Superior temporal gyrus (tissue), 1 donor: Measurements from ENCODE around the gene PHF12.
"Not testable (repeated sequence)": the region's sequence is repeated elsewhere in the genome, so short reads cannot be mapped to it uniquely, and the experiment has no call there.

Experiments
- DNase-seq: peaks from one replicate; pipeline ENCODE4 v3.0.0-alpha.2; 2016; ENCODE audit errors: extremely low spot score

Gene PHF12

DNA sequence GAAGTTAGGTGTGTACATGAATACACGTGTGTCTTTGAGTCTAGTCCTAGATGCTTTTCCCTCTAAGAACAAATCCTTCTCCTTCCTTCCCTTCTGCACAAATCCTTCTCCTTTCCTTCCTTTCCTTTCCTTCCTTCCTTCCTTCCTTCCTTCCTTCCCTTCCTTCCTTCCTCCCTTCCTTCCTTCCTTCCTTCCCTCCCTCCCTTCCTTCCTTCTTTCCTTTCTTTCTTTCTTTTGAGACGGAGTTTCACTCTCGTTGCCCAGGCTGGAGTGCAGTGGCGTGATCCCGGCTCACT, 47.8 kb downstream of the PHF12 start:
- DNase-seq = not testable (repeated sequence)

DNA sequence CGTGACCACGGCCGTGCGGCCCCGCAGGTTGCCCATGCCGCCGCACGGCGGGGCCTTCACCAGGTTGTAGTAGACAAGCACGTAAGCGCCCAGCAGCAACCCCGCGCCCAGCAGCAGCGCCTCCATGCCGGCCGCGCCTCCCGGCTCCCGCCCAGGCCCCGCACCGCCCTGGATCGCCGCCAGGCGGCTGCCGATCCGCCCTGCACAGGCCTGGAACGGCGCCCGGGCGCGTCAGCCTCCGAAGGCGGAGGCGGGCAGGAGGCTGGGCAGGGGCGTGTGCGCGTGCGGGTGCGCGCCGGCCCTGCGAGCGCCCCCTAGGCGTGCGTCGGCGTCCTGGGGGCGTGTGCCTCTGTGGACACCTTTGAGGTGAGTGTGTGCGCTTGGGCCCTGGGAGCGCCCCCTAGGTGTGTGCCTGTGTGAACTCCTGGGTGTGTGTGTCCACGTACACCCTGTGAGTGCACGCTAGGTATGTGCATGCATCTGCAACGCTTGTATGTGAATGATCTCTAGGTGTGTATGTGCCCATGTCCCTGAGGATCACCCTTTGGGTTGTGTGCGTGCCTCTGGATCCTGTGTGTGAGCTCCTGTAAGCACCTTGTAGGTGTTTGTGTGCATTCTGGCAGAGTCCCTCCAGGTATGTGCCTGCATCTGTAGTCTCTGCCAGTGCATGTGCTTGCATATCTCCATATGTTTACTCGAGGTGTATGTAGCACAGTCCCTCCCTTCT, 48.3 kb downstream of the PHF12 start, which contains the start of gene DHRS13:
TSS of gene DHRS13 (minus strand) at position 261 of the 727 bp plus-strand sequence. CDS start at position 126, 135 bp downstream.
- peak; percentile 82 for DNase-seq

DNA sequence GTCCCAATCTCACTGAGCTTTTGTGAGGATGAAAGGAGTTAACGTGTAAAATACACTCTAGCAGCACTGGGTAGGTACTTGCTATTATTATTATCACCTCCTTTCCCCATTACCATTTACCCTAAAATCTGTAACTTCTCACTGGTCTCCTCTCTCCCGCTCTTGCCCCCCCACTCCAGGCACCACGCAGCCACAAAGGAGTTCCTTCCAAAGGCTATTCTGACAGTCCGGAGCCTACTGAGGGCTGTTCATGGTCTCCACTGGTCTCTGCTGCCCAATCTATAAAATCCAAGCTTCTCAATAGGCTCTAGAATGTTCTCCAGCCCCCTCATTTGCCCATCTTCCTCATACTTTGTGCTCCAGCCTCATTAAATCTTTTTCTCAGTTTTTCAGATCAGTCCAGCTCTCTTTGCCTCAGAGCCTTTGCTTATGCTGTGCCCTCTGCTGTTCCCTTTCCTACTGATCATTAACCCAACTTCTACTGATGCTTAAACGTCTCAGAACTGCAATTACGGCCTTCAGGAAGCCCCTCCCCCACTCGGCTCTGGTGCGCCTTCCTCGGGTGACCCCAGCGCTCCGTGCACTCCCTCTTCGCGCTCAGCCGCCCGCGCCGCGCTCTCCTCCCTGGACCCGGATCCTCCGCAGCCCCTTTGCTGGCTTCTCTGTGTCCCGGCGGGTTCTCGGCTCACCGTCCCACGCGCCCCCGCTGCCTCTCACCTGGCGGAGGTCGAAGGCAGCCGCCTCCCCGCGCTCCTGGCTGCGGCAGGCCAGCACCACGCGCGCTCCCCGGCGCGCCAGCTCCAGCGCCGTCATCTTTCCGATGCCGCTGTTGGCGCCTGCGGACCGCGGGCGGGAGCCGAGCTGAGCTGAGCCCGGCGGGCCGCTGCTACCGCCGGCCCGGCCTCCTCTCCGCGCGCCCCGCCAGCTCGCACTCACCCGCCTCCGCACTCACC, 49.2 kb downstream of the PHF12 start:
- DNase-seq = no peak

DNA sequence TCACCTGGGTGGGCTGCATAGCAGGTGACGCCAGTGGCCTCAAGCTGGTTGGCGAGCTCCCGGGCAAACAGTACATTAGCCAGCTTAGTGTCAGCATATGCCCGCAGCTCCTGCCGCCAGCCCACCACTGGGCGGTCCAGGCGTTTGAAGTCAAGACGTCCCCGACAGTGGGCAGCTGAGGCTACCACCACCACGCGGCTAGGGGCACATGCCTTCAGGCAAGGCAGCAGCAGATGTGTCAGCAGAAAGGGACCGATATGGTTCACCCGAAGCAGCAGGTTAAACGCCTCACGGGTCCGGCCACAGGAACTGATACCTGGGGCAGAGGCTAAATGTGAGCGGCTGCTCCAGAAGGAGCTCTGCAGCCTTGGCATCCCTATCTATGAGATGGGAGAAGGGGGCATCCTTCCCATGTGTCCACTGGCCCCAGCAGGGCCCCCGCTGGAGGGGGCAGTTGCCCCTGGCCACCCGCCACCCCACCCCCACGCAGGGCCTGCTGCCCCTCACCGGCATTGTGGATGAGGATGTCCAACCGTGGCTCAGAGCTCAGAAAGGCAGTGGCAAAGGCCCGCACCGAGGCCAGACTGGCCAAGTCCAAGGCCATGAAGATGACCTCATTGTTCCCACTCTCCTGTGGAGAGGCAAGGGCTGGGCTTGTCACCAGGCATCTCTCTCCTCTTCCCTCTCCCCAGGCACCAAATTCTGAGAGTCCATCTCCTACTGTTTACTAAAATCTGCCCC, 50.2 kb downstream of the PHF12 start:
- DNase-seq = no peak

DNA sequence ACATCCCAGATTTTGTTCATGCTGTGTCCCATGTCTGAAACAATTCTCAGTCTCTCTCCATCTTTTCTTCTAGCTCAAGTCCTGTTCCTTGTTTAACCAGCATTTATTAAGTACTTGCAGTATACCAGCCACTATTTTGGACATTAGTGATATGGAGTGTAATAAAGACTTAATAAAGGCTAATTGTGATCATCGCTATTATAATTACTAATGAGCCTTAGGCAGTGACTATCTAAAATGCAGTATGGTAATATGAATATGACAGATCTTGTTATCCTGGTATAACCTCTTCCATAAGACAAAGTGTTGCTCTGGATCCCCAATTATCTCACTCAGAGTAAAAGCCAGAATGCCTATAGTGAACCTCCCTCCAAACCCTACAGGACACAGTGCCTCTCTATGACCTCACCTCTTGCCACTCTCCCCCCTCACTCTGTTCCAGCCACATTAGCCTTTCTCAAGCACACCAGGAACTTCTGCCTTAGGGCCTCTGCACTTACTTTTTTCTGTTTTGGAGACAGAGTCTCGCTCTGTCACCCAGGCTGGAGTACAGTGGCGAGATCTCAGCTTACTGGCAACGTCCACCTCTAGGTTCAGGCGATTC, 52.0 kb downstream of the PHF12 start:
- no peak for DNase-seq

DNA sequence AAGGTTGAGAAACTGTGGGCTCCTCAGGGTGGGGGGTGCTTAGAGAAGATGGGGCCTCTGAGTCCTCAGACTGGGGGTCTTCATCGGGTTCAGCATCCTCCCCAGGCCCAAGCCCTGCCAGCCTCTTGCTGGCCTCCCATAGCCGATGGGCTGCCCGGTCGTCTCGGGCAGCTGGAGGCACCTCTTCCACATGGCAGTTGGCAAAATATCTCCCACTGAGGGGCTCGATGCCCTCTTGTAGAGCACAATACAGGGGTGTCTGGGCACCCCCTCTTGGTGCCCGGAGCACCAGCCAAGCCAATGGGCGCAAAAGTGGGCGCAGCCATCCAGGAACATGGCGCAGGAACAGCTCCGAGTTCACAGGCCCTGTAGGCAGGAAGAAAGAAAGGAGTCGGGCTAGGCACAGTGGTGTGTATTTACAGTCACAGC, 52.8 kb downstream of the PHF12 start:
- no peak for DNase-seq

DNA sequence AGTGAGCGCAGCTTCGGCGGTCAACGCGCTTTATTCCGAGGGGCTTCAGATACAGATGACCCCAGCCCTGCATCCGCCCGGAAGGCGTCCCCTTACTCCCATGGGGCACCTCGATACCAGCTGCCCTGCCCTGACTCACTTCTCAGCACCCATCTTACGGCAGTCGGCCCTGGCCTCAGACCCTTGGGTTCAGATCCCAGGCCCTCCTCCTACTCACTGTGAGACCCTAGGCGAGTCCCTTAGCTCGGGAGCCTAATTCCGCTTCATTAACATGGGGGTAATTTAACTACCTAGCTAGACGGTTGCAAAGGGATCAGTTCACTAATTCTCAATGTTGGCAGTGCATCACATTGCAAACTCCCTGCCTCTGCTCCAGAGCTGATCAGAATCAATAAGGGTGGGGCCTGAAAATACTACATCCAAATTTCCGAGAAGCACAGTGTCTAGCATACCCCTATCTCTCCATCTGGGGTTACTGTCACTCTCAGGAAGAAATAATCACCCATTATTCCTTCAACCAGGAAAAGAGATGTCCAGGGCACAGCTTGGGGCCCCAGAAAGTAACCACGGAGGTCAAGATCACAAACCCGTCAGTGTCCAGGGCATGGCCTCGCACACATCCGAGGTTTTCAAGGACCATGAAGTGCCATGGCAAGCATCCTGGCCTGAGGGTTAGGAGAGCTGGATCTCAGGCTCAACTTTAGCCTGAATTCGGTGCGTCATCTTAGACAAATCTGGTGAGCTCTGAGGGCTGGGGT, 53.4 kb downstream of the PHF12 start:
- peak; percentile 46 for DNase-seq

DNA sequence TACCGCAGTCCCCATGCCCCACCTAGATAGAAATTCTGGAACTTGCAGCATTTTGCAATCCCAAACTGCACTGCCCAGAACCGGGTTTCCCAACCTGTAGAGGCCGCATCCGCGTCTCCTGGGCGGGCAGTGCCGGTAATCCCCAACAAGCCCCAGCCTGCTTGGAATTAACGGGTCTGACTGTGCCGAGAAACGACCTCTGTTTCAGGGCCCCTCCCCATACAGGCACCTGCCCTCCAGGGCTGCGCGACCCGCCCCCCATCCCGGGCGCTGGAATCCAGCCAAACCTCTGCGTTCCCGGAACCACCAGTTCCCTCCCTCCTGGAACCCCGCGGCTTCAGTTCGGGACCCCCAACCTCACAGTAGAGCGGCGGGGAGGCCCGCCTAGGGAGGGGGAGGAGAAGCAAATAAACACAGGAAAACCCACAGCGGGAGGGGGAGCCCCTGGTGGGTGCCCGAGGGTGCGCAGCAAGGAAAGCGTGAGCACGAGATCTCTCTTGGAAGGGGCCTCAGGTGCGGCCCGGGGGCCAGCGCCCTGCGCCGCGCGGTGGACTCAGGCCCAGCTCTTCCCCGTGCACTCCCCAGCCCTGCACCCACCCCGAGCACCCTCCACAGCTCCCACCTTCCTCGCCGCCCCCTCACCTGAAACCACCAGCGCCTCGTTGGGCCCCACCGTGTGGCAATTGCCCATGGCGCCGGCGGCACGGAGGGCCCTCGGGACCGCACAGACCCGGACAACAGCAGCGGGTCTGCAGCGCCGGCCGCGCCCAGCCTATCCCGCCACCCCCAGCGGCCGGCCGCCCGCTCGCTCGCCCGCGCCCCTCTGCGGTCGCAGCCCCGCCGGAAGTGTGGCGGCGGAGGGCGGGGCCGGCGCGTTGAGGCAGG, 54.2 kb downstream of the PHF12 start, which contains the start of gene FLOT2:
TSS of gene FLOT2 (minus strand) at position 850 of the 885 bp plus-strand sequence. CDS start at position 691, 159 bp downstream.
- DNase-seq = peak; percentile 44

DNA sequence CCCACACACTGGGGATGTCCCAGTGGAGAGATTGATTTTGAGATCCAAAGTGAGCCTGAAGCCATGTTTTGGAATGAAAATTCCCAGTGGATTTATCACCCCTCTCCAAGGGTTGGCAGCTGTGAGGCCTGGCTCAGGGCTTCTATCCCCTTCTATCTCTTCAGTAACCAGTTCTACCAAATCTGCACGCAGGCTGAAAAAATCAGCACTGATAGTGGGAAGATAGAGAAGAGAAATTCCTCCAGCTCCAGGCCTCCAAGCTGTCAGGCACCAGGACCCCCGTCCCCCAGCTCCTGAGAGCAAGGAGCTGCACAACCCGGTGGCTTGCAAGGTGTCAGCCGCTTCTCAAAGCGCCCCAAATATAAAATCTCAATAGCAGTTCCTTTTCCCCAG, 54.8 kb downstream of the PHF12 start:
- DNase-seq = peak; percentile 32

DNA sequence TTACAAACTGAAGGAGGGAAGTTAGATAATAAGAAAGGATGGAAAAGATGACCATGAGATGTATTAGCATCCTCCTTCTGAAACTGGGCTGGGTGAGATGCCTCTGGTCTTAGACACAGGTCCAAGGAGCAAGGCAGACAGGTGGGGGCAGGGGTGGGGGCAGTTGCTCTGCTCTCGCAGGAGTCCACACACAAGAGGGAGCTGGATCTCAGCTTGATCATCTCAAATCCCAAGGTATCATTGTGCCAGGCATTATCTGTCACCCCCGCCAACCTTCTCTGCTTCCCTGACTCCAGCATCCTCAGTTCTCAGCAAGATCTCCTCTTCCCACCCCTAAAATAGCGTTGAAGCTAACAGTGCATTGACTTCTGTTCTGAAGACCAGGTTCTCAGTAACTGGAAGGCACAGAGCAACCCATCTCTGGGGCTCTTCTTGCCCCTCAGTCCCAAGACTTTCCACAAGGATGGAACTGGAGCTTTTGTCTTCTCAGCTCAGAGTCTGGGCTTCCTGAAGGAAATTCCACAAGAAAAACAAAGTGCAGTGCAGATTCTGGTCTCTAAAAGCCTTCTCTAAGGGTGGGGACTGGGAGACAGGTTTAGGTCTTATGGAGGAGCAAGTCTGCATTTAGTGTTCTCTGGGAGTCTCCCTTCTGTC, 55.4 kb downstream of the PHF12 start:
- no peak for DNase-seq

DNA sequence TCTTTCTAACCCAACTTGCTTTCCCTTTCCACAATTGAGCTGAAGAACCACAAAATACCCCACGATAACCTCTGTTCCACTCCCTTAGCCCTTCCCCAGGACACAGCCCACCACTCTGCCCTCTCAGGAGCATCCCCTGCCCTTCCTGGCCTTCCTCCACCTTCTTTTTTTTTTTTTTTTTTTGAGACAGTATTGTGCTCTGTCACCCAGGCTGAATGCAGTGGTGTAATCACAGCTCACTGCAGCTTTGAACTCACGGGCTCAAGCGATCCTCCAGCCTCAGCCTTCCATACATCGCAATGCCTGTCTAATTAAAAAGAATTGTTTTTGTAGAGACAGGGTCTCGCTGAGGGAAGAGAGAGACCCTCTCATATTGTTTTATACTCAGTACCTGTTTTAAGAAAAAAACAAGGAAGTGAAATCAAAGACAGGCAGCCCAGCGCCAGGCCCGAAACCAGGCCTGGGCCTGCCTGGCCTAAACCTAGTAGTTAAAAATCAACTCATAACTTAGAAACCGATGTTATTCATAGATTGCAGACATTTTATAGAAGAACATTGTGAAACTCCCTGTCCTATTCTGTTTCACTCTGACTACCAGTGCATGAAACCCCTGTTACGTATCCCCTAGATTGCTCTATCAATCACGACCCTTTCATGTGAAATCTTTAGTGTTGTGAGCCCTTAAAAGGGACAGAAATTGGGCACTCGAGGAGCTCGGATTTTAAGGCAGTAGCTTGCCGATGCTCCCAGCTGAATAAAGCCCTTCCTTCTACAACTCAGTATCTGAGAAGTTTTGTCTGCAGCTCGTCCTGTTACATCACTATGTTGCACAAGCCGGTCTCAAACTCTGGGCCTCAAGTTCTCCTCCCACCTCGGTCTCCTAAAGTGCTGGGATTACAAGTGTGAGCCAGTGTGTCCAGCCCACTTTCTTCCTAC, 57.8 kb downstream of the PHF12 start:
- not testable (repeated sequence) for DNase-seq

DNA sequence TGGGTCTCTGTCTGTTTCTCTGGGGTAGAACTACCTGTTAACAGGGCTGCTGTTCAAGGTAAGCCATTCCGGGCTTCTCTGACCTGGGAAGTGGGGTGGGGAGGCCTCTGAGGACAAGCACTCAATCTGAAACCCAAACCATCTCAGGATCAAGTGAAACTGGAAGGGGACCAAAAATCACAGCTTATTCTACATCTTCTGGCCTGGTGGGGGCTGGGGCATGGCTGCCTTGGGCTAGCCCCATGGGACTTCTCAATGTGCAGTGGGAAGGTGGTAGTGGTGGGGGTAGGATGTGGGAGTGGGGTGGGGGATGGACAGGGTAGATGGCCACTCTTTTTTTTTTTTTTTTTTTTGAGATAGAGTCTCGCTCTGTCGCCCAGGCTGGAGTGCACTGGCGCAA, 59.3 kb downstream of the PHF12 start:
- DNase-seq = no peak

DNA sequence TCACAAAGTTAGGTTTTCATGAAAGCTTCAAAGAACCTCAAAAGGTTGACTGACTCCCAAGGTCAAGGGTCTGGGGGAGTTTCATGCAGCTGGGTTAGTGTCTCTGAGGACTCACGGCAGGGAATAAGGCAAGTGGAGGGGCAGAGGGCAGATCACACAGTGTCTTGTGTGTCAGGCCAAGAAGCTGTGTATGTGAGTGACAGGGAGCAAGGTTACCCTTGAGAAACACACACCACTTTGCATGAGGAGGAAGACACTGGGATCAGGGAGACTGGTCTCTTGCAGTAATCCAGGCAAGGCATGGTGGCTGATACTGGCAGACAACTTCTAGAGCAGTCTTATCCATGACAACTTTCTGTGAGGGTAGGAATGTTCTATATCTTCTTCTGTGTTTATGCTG, 60.1 kb downstream of the PHF12 start:
- DNase-seq = no peak

DNA sequence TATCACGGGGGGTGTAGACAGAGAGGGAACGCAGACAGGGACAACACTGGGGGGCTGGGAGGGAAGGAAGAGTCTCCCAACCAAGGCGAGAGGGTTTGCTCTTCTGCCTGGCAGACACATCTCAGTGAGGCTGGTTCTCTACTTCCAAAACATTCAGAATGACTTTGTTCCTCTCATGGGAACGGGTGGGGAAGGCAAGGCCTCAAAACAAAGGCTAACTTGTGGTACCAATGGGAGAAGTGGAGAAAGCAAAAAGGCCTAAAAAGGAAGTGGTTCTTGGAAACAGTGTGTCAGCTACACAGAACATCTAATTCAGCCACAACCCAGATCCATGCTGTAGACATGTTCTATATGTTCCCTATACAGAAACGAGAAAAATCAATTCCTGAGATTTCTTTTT, 61.3 kb downstream of the PHF12 start:
- DNase-seq = no peak

DNA sequence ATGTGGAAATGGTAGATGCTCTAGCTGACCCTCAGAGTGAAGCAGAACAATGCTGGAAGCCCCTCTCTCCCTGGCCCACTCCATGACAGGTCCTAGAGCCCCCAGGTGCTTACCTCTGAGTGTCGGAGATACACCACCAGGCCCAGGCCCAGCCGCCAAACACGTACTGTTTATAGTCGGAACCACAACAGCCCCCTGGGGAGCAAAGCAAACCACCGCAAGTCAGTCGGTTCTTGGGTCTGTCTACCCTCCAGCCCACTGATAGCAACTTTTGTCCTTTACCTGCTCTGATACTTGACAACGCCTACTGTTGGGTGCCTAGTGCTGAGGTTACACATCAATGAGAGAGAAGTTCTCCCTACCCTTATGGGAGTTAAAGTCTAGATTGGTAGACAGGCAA, 62.5 kb downstream of the PHF12 start:
- no peak for DNase-seq

DNA sequence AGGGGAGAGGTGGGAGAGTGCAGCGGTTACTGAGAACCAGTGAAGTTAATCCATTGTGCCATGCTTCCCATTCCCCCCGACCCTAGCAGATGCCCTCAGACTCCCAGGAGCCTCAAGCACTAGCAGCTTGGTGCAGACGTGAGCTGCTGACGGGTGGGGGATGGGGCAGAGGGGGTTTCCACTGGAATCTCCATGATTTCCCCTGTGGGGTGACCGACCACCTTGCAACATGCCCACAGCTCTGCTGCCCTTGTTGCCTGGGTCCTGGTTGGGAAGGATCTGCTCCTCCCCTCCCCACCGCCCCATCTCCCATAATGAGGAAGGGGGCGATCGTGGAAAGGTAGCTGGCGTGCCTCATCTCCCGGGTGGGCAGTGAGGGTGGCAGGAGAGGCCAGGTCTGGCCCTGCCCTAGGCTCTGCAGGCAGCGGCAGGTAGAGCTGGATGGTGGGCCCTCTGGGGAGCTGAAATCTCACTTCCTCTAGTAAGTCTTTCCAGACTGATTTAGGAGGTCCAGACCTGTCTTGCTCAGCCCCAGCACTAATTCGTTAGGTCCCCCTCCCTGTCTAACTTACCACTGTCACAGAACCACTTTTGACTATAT, 63.3 kb downstream of the PHF12 start:
- DNase-seq = no peak

DNA sequence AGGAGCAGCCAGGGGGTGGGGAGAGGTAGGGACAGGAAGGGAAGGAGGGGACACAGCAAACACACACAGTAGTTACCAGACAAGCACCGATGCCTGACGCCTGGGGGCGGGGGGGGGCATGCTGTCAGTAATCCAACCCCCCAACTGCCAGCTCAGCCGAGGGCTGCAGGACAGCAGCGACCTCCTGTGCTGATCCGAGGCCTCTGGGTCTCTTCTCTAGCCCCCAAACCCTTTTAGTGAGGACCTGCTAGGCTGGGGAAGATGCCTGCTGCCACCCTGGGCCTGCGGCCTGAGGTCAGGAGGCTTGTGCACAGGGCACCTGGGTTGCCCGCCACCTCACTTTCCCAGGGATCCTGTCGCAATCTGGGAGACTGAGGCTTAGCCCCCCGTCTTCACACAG, 65.4 kb downstream of the PHF12 start:
- DNase-seq = no peak

DNA sequence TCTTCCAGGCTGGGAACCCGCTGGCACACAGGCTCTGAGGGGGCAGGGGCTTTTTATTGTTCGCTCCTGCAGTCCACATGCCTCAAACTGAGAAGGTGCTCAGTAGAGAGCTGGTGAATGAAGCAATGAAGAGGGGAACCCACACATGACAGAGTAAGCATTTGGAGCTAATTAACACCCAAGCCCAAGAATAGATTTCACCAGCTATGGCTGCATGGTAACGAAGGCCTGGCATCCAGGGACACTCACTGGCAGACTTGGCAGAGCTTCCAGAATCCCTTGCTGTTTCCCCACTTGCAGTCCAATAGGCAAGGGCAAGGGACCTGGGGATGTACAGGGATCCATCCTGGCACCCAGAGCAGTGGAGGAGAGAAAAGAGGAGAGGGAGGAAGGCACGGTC, 66.0 kb downstream of the PHF12 start:
- DNase-seq = peak; percentile 47
